ENCODE measurements around the gene DPAGT1.
"Not testable (repeated sequence)": the region's sequence is repeated elsewhere in the genome, so short reads cannot be mapped to it uniquely, and the experiment has no call there.

DPAGT1 gene

DNA sequence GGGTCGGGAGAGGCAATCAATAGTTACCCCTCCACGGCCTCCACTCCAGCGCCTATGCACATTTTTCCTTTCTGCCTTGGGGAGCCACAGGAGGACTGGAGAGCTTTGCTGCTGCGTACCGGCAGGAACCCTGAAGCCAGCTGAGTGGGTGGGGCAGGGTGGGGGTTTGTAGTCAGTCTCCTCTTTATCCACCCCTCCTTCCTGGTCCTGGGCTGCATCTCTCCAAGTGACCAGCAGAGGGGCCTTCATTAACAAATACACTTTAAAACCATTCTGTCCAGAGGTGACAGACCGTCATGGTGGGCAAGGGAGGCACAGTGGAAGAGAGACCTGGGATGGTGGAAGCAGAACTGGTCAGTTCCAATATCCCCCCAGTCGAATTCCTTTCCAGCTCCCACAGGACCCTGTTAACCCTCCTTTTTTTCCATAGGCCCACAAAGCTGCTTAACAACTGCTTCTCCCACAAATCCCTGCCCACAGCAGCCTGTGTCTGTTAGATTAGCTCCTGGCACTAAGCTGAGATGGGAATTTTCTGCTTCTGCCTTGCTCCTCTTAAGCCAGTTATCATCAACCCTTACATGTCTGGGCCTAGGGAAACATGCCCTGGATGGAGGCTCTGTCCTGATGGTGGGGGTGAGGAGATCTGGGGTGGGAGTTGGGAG lies 43.3 kb upstream of the DPAGT1 start:
- H3K9ac ChIP-seq (ENCODE audit: low read depth, low read length): no peak overlapping the region
- no peak for TF ChIP-seq EZH2 (IDR thresholded peaks at IDR 0.05; ENCODE audit: borderline replicate concordance, low read depth, low read length, severe bottlenecking)
- TF ChIP-seq, protein P1, sequence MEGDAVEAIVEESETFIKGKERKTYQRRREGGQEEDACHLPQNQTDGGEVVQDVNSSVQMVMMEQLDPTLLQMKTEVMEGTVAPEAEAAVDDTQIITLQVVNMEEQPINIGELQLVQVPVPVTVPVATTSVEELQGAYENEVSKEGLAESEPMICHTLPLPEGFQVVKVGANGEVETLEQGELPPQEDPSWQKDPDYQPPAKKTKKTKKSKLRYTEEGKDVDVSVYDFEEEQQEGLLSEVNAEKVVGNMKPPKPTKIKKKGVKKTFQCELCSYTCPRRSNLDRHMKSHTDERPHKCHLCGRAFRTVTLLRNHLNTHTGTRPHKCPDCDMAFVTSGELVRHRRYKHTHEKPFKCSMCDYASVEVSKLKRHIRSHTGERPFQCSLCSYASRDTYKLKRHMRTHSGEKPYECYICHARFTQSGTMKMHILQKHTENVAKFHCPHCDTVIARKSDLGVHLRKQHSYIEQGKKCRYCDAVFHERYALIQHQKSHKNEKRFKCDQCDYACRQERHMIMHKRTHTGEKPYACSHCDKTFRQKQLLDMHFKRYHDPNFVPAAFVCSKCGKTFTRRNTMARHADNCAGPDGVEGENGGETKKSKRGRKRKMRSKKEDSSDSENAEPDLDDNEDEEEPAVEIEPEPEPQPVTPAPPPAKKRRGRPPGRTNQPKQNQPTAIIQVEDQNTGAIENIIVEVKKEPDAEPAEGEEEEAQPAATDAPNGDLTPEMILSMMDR (IDR thresholded peaks at IDR 0.05; ENCODE audit: borderline replicate concordance, extremely low read depth, low read length, poor library complexity, severe bottlenecking): peak; percentile 40
- H3K9me3 ChIP-seq (ENCODE audit: insufficient read depth, low read length, severe bottlenecking): no peaks in the 10 kb centered on the region
- peaks cover 8% of the 10 kb centered on the region; the same call in 1 of the 2 replicates for H4K20me1 ChIP-seq (ENCODE audit: insufficient read depth, low read length)
- H2AFZ ChIP-seq (ENCODE audit: low read depth, low read length): no peak overlapping the region
- H3K4me2 ChIP-seq (ENCODE audit: insufficient read depth, low read length): no peak overlapping the region
- H3K27me3 ChIP-seq (ENCODE audit: insufficient read depth, low read length, poor library complexity): peaks cover 40% of the 10 kb centered on the region
- H3K4me3 ChIP-seq (ENCODE audit: low read depth in 1 of 2, low read length in 2 of 2): no peak overlapping the region
- H3K4me1 ChIP-seq (ENCODE audit: insufficient read depth, low read length): peaks cover 19% of the 10 kb centered on the region
- DNase-seq (peak; percentile 26), ATAC-seq (ENCODE audit: insufficient read depth, low read depth) (peak; percentile 27; the same call in 2 of the 3 replicates)
- H3K27ac ChIP-seq (ENCODE audit: low read length): no peak overlapping the region
- H3K36me3 ChIP-seq (ENCODE audit: insufficient read depth, low read length): no peaks in the 10 kb centered on the region
- H3K79me2 ChIP-seq (ENCODE audit: insufficient read depth, low read length): no peaks in the 10 kb centered on the region

DNA sequence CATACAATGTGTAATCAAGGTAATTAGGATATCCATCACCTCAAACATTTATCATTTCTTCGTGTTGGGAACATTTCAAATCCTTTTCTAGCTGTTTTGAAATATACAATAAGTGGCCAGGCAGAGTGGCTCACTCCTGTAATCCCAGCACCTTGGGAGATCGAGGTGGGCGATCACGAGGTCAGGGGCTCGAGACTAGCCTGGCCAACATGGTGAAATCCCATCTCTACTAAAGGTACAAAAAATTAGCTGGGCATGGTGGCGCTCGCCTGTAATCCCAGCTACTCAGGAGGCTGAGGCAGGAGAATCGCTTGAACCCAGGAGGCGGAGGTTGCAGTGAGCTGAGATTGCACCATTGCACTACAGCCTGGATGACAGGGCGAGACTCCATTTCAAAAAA lies 37.6 kb upstream of the DPAGT1 start:
- not testable (repeated sequence) for H3K79me2 ChIP-seq (ENCODE audit: insufficient read depth, low read length); H3K4me1 ChIP-seq (ENCODE audit: insufficient read depth, low read length); H3K4me2 ChIP-seq (ENCODE audit: insufficient read depth, low read length); H3K9me3 ChIP-seq (ENCODE audit: insufficient read depth, low read length, severe bottlenecking); H3K27ac ChIP-seq (ENCODE audit: low read length); H4K20me1 ChIP-seq (ENCODE audit: insufficient read depth, low read length); H3K9ac ChIP-seq (ENCODE audit: low read depth, low read length); ATAC-seq (ENCODE audit: insufficient read depth, low read depth); DNase-seq; H3K36me3 ChIP-seq (ENCODE audit: insufficient read depth, low read length); H3K4me3 ChIP-seq (ENCODE audit: low read depth in 1 of 2, low read length in 2 of 2); H2AFZ ChIP-seq (ENCODE audit: low read depth, low read length)
- H3K27me3 ChIP-seq (ENCODE audit: insufficient read depth, low read length, poor library complexity): peaks cover 11% of the 10 kb centered on the region

DNA sequence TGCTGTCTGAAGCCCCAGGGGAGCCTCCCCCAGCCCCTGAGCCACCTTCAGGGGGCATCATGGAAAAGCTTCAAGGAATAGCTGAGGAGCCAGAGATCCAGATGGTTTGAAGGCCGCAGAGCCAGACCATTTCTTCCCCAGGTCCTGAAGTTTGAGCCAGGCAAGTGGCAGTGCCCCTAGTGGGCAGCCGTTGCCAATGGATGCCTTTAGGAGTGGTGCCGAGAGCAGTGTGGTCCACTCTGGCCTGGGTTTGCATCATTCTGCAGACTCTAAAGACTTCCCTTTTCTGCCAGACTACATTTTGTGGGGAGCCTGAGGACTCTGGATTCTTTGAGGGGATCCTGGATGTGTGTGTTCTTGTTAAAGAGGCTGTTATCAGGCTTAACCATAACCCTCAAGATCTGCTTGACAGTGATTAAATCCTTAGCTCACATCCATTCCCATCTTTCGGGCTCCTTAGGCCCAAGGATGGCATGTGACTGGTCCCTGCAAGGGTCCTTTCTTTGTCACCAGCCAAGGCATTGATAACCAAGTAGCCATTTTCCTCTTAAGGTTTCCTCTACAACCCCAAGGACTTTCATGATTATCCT lies 32.8 kb upstream of the DPAGT1 start:
- DNase-seq (no peak), ATAC-seq (ENCODE audit: insufficient read depth, low read depth) (peak; percentile 52; the same call in 1 of the 3 replicates)
- Histone ChIP-seq H4K20me1 (ENCODE audit: insufficient read depth, low read length) (no peaks in the 10 kb centered on the region), H3K4me3 (ENCODE audit: low read depth in 1 of 2, low read length in 2 of 2) (no peak overlapping the region), H3K4me2 (ENCODE audit: insufficient read depth, low read length) (no peak overlapping the region), H2AFZ (ENCODE audit: low read depth, low read length) (no peak overlapping the region), H3K27ac (ENCODE audit: low read length) (no peak overlapping the region), H3K4me1 (ENCODE audit: insufficient read depth, low read length) (no peaks in the 10 kb centered on the region), H3K27me3 (ENCODE audit: insufficient read depth, low read length, poor library complexity) (peaks cover 5% of the 10 kb centered on the region), H3K79me2 (ENCODE audit: insufficient read depth, low read length) (no peaks in the 10 kb centered on the region), H3K9ac (ENCODE audit: low read depth, low read length) (no peak overlapping the region), H3K36me3 (ENCODE audit: insufficient read depth, low read length) (peaks cover 48% of the 10 kb centered on the region), H3K9me3 (ENCODE audit: insufficient read depth, low read length, severe bottlenecking) (no peaks in the 10 kb centered on the region)
- TF ChIP-seq EZH2 (IDR thresholded peaks at IDR 0.05; ENCODE audit: borderline replicate concordance, low read depth, low read length, severe bottlenecking): no peak
- TF ChIP-seq, protein P1 (IDR thresholded peaks at IDR 0.05; ENCODE audit: borderline replicate concordance, extremely low read depth, low read length, poor library complexity, severe bottlenecking): peak; percentile 64

DNA sequence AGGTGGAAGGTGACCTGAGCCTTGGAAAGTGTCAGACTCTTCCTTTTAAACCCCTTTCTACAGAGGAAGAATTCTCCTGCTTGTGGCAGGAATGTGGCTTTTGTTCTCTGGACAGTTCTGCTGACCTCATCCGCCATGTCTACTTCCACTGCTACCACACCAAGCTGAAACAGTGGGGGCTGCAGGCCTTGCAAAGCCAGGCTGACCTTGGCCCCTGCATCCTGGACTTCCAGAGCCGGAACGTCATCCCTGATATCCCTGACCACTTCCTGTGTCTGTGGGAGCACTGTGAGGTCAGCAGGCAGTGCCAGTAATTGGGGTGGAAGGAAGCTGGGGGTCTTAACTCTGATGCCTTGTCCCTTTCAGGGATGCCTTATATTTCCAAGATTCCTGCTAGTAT lies 29.0 kb upstream of the DPAGT1 start:
- H3K9me3 ChIP-seq (ENCODE audit: insufficient read depth, low read length, severe bottlenecking): no peaks in the 10 kb centered on the region
- peaks cover 57% of the 10 kb centered on the region for H3K36me3 ChIP-seq (ENCODE audit: insufficient read depth, low read length)
- no peak for ATAC-seq (ENCODE audit: insufficient read depth, low read depth)
- no peaks in the 10 kb centered on the region for H3K4me1 ChIP-seq (ENCODE audit: insufficient read depth, low read length)
- H2AFZ ChIP-seq (ENCODE audit: low read depth, low read length): no peak overlapping the region
- no peak for DNase-seq
- H3K27me3 ChIP-seq (ENCODE audit: insufficient read depth, low read length, poor library complexity): no peaks in the 10 kb centered on the region
- no peak overlapping the region for H3K9ac ChIP-seq (ENCODE audit: low read depth, low read length)
- H3K27ac ChIP-seq (ENCODE audit: low read length): no peak overlapping the region
- no peaks in the 10 kb centered on the region for H3K79me2 ChIP-seq (ENCODE audit: insufficient read depth, low read length)
- H4K20me1 ChIP-seq (ENCODE audit: insufficient read depth, low read length): no peaks in the 10 kb centered on the region
- TF ChIP-seq, protein P1 (IDR thresholded peaks at IDR 0.05; ENCODE audit: borderline replicate concordance, extremely low read depth, low read length, poor library complexity, severe bottlenecking): no peak
- no peak for TF ChIP-seq EZH2 (IDR thresholded peaks at IDR 0.05; ENCODE audit: borderline replicate concordance, low read depth, low read length, severe bottlenecking)
- no peak overlapping the region for H3K4me3 ChIP-seq (ENCODE audit: low read depth in 1 of 2, low read length in 2 of 2)
- no peak overlapping the region for H3K4me2 ChIP-seq (ENCODE audit: insufficient read depth, low read length)

Measured in DND-41 (cell line).